VCaP (cell line): ENCODE measurements around the gene LENG8.
A peak's percentile ranks its signal among the peaks of the same experiment; 100 is the strongest.

Source experiments
- H3K27ac ChIP-seq: fragments of 450-650 bp; 2 replicates; pipeline ENCODE4 v1.5.1; 2017
- TF ChIP-seq, protein P1 (sequence below): fragments of 450-650 bp; conservative IDR thresholded peaks from 2 replicates; pipeline ENCODE4 v1.5.1; 2017; ENCODE audit warnings: mild to moderate bottlenecking, moderate library complexity

The LENG8 gene

DNA sequence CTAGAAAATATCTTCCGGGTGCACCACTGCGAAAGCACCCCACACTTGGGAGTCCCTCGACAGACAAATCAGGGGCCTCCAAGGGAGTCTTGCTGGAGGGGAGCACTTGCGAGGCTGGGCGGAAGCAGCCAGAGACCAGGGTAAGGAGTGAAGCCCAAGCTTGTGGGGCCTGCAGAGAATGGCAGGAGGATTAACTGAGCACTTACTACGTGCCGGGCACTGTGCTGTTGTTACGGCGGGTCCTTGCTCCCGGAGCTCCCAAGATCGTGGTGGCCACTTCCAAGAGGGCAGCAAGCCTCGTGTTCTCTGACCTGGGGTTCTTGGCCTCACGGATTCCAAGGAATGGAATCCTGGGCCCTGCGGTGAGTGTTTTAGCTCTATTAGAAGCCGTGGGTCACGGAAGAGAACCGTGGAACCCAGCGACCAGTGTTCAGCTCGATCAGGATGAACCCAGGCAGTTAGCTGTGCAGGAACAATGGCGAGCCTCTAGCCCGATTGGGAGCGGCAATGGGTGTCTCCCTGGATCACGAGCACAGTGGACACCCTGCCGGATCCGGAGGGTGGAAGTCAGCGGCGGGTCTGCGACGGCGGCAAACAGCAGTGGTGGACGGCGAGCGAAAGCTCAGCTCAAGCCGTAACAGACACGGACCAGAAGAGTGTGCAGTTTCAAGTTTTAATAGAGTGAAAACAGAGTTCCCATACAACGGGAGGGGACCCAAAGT is 24.2 kb upstream of the LENG8 start:
- TF ChIP-seq, protein P1, sequence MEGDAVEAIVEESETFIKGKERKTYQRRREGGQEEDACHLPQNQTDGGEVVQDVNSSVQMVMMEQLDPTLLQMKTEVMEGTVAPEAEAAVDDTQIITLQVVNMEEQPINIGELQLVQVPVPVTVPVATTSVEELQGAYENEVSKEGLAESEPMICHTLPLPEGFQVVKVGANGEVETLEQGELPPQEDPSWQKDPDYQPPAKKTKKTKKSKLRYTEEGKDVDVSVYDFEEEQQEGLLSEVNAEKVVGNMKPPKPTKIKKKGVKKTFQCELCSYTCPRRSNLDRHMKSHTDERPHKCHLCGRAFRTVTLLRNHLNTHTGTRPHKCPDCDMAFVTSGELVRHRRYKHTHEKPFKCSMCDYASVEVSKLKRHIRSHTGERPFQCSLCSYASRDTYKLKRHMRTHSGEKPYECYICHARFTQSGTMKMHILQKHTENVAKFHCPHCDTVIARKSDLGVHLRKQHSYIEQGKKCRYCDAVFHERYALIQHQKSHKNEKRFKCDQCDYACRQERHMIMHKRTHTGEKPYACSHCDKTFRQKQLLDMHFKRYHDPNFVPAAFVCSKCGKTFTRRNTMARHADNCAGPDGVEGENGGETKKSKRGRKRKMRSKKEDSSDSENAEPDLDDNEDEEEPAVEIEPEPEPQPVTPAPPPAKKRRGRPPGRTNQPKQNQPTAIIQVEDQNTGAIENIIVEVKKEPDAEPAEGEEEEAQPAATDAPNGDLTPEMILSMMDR, result no peak
- H3K27ac ChIP-seq, result no peak overlapping the region

DNA sequence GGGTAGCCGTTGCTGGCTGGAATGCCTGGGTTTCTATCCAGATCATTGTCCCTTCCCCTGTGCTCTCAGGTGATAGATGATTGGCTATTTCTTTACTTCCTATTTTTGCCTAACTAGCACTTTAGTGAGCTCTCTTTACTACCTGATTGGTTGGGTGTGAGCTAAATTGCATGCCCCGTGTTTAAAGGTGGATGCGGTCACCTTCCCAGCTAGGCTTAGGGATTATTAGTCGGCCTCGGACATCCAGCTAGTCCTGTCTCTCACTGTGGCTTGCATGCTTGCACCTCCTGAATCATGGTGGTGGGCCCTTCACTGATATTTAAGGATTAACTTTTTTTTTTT is 23.6 kb upstream of the LENG8 start:
- TF ChIP-seq, protein P1, result no peak
- H3K27ac ChIP-seq, result no peak overlapping the region

DNA sequence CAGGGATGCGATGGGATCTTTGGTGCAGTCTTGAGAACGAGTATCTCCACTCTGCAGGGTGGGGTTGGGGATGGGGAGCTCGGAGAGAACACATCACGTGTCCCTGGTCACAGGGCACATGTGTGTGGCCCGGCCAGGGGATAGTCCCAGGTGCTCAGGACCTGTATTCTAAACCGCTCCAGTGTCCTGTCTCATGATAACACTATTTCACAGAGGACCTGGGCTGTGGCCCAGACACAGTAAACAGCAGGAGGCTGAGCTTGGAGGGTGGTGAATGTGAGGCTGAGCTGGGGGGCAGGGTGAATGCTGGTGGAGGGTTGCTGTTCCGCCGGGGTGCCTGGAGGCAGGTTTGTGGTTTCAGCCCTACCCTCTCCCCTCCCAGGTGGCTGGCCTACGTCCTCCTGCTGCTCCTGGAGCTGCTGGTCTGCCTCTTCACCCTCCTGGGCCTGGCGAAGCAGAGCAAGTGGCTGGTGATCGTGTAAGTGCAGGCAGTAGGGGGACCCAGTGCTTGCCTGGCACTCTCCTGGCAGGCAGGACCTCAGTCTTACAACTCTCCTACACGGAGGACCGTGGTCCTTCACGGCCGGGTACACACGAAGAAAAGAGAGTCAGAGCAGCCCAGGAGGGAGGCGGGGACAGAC is 22.6 kb upstream of the LENG8 start:
- H3K27ac ChIP-seq, result no peak overlapping the region
- TF ChIP-seq, protein P1, result no peak

DNA sequence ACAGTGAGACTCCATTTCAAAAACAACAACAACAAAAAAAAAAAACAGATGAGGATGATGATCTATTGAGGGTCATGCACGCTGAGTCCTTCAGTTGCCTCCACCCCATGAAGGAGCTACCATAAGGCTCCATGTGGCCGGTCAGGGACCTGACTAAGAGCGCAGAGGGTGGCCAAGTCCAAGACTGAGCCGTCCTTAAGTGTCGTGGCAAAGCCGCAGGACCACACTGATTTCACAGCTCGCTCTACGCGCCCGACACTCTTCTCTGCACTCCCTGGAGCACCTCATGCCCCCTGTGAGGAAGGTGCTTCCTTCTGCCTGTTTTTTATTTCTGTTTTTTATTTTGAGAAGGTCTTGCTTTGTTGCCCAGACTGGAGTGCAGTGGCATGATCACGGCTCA is 21.4 kb upstream of the LENG8 start:
- TF ChIP-seq, protein P1, result no peak
- no peak overlapping the region for H3K27ac ChIP-seq

DNA sequence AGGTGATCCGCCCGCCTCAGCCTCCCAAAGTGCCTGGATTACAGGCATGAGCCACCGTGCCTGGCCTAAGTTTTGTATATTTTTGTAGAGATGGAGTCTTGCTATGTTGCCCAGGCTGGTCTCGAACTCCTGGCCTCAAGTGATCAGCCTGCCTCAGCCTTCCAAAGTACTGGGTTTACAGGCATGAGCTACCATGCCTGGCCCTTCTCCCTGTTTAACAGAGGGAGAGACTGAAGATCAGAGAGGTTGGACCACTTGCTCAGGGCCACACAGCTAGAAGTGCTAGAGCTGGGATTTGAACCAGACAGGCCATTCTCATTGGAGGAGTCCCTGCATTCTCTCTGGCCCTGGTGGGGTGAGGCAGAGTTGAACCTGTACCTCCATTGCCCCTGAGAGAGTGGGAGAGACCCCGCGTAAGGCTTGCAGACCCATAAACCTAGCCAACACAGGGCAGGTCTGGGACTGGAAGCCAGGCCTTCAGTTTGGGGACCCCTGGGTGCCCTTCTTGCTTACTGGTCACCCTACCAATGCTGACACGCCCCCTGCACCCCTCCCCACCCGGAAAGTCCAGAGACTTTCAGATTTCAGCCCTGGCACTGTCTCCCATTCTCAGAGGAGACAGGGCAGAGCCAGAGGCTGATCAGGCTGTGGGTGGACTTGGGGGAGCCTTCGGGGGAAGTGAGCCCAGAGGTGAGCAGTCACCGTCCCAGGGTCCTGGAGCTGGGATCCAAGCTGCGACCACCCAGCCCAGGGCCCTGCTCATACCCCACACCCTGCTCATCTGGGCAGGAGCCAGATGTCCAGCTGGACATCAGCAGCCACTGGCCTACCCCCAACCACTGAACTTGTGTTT is 20.4 kb upstream of the LENG8 start:
- H3K27ac ChIP-seq, result no peak overlapping the region
- TF ChIP-seq, protein P1, result no peak

DNA sequence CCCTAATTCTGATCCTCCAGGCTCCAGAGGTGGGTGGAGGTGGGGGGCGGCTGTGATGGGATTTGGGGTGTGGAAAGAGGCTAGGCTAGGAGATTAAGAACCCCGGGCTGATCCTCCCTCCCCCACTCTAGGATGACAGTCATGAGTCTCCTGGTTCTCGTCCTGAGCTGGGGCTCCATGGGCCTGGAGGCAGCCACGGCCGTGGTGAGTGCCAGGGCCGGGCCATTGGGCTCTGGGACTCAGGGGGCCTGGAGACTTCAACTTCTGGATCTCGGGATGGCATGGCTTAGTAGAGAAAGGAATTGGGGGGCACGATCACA is 19.9 kb upstream of the LENG8 start:
- H3K27ac ChIP-seq, result no peak overlapping the region
- TF ChIP-seq, protein P1, result no peak

DNA sequence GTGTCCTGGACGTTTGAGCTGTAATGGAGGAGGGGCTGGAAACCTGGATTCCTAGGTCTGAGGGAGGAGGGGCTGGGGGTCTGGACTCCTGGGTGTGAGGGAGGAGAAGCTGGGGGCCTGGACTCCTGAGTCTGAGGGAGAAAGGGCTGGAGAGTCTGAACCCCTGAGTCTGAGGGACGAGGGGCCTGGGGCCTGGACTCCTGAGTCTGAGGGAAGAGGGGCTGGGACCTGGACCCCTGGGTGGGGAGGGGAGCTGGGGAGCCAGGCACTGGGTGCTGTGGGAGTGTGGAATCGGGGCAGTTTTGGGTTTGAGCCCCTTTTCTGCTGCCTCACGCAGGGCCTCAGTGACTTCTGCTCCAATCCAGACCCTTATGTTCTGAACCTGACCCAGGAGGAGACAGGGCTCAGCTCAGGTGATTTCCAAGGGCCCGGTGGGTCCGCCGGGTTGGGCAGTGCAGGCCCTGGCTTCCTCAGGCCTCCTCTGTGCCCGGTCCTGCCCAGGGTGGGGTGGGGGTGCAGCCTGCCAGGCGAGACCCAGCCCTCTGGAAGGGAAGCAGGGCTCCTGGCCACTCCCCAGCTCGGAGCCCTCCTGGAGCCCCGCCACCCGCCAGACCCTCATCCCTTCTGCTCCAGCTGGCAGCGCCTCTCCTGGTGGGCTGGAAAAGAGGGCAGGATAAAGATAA is 19.3 kb upstream of the LENG8 start:
- H3K27ac ChIP-seq, result peak overlapping the region; percentile 90; the same call in 1 of the 2 replicates

More for the DNA sequence above, 19.3 kb upstream of the LENG8 start:
- TF ChIP-seq, protein P1, result no peak
